GM20431 (cell line): ENCODE results near the gene EZH2.

ENCODE experiments used
- in situ Hi-C: fragments of 300-500 bp; cut with MseI, MboI; formaldehyde crosslinking; loops from one replicate; pipeline ENCODE4 v1.15.0; 2020; ENCODE audit warnings: low sequenced_read_pairs; ENCODE audit not compliant: unreplicated experiment

The EZH2 gene

GRCh38 chr7:148814922-148815559 is 69.0 kb downstream of the EZH2 start:
- in situ Hi-C loops = no loop called here

- in situ Hi-C loops = no loop called here
Measured at GRCh38 chr7:148813890-148814289, 70.2 kb downstream of the EZH2 start.

GRCh38 chr7:148811892-148812291 is 72.2 kb downstream of the EZH2 start:
- in situ Hi-C loops = no loop called here

- in situ Hi-C loops = no loop called here
Measured at GRCh38 chr7:148809856-148810255, 74.2 kb downstream of the EZH2 start.

GRCh38 chr7:148807436-148807835 is 76.7 kb downstream of the EZH2 start:
- in situ Hi-C loops = no loop called here

- in situ Hi-C loops = no loop called here
Measured at GRCh38 chr7:148806187-148806586, 77.9 kb downstream of the EZH2 start.

GRCh38 chr7:148804343-148805235 is 79.5 kb downstream of the EZH2 start:
- in situ Hi-C loops = no loop called here

GRCh38 chr7:148803094-148803493 is 81.0 kb downstream of the EZH2 start:
- in situ Hi-C loops = no loop called here

GRCh38 chr7:148802101-148802493 is 82.0 kb downstream of the EZH2 start:
- in situ Hi-C loops = no loop called here

- in situ Hi-C loops = no loop called here
Measured at GRCh38 chr7:148800677-148801076, 83.4 kb downstream of the EZH2 start.

- in situ Hi-C loops = no loop called here
Measured at GRCh38 chr7:148799893-148800555, 84.1 kb downstream of the EZH2 start.

- in situ Hi-C loops = no loop called here
Measured at GRCh38 chr7:148796841-148797240, 87.2 kb downstream of the EZH2 start.

- in situ Hi-C loops = no loop called here
Measured at GRCh38 chr7:148794476-148794875, 89.6 kb downstream of the EZH2 start.

- in situ Hi-C loops = no loop called here
Measured at GRCh38 chr7:148793590-148793989, 90.5 kb downstream of the EZH2 start.

GRCh38 chr7:148791546-148791945 is 92.5 kb downstream of the EZH2 start:
- in situ Hi-C loops = no loop called here

- in situ Hi-C loops = no loop called here
Measured at GRCh38 chr7:148790850-148791249, 93.2 kb downstream of the EZH2 start.

- in situ Hi-C loops = no loop called here
Measured at GRCh38 chr7:148790131-148790726, 93.9 kb downstream of the EZH2 start.

GRCh38 chr7:148789220-148789619 is 94.9 kb downstream of the EZH2 start:
- in situ Hi-C loops = no loop called here

GRCh38 chr7:148787571-148788295 is 96.4 kb downstream of the EZH2 start:
- in situ Hi-C loops = no loop called here
